ENCODE data around the gene NSD1.

The NSD1 gene

DNA sequence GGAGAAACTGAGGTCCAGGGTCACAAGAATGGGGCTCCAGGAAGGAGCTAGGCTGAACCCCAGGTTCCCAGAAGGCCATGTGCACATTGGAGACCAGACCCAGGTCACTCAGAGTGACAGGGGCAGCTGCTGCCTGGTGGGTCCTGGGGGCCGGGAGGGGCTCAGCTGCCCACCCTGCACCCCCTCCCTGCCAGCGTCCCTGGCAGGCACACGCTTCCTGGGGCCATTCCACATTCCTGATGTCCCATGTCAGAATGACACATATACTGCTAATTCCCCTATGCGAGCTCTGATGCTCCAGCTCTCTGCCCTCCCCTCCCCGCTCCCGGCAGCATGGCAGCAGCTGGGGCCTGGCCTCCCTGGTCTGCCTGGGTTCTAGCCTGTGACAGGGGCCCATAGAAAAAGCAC is 32.9 kb upstream of the NSD1 start:
- no peaks in the 10 kb centered on the region for H3K36me3 ChIP-seq (ENCODE audit: control insufficient read depth, insufficient read depth, low read length)
- no peak overlapping the region for H3K9ac ChIP-seq (ENCODE audit: low read length)
- no peaks in the 10 kb centered on the region for H3K4me1 ChIP-seq (ENCODE audit: control insufficient read depth, insufficient read depth, low read length)
- H3K27ac ChIP-seq (ENCODE audit: low read depth, low read length), result no peak overlapping the region
- no peak overlapping the region for H3K4me3 ChIP-seq (ENCODE audit: low read length)
- no peaks in the 10 kb centered on the region for H3K27me3 ChIP-seq (ENCODE audit: control insufficient read depth, insufficient read depth, low read length)

DNA sequence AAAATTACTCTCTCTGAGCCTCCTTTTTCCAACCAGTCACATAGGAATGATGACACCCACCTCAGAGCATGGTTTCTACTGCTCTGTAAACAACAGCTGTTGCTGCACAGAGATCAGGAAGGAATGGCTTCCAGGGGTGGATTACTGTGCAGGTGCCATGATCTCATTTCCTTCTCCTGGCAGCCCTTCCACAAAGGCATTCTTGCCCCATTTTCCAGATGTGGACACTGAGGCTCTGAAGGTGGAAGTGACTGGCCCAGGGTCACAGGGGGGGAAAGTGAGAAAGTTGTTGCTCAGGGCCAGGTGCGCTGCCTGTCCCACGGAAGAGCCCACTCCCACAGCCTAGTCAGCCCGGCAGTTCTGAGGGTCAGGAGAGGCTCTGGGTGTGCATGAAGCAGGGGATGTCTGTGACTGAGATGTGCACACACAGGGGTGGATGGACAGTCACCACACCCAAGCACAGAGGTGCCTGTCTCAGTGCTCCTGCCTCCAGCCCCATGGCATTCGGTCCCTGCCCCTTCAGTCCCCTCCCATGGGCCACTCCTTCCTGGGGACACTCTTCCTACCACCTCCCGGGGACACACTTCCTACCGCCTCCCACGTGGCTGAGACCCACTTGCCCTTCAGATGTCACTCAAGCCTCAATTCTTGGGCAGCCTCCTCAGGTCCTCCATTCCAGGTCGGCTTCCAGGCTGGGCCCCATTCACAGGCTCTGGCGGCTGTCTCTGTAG is 29.9 kb upstream of the NSD1 start:
- no peak overlapping the region for H3K27ac ChIP-seq (ENCODE audit: low read depth, low read length)
- H3K27me3 ChIP-seq (ENCODE audit: control insufficient read depth, insufficient read depth, low read length), result no peaks in the 10 kb centered on the region
- H3K36me3 ChIP-seq (ENCODE audit: control insufficient read depth, insufficient read depth, low read length), result no peaks in the 10 kb centered on the region
- H3K9ac ChIP-seq (ENCODE audit: low read length), result no peak overlapping the region
- H3K4me1 ChIP-seq (ENCODE audit: control insufficient read depth, insufficient read depth, low read length), result no peaks in the 10 kb centered on the region
- H3K4me3 ChIP-seq (ENCODE audit: low read length), result no peak overlapping the region

DNA sequence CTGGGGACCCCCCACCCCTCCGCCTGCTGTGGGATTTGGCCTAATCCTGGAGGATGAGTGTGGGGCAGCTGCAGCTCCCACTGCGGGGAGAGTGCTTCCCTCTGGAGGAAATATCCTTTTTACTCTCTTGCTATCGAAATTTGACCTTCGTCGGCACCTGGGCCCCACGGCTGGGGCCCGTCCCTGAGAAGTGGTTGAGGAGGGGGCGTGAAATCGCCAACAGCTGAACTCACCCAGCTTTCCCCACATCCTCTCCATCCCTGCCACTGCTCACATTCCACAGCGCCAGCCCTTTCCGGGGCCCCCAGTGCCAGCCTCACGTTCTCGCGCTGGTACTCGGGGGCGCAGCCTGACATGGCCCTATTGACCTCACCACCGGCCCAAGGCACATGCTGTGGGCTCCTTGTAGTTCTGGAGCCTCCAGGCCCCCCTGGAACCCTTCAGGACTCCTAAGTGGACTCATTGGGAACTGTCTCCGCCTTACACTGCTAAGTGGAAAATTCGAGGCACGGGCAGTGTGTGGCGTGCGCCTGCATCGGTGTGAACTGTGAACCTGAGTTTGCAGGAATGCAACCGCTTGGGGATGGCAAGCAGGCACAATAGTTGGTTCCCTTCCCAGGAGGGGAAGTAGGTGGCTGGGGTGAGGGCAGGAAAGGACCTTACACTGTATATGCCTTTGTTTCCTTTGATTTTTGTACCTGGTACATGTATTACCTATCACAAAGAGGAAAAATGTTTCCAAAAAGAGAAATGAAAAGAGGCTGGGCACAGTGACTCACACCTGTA is 27.7 kb upstream of the NSD1 start:
- Histone ChIP-seq H3K4me3 (ENCODE audit: low read length) (no peak overlapping the region), H3K4me1 (ENCODE audit: control insufficient read depth, insufficient read depth, low read length) (no peaks in the 10 kb centered on the region), H3K27ac (ENCODE audit: low read depth, low read length) (no peak overlapping the region), H3K9ac (ENCODE audit: low read length) (no peak overlapping the region), H3K27me3 (ENCODE audit: control insufficient read depth, insufficient read depth, low read length) (no peaks in the 10 kb centered on the region), H3K36me3 (ENCODE audit: control insufficient read depth, insufficient read depth, low read length) (no peaks in the 10 kb centered on the region)

DNA sequence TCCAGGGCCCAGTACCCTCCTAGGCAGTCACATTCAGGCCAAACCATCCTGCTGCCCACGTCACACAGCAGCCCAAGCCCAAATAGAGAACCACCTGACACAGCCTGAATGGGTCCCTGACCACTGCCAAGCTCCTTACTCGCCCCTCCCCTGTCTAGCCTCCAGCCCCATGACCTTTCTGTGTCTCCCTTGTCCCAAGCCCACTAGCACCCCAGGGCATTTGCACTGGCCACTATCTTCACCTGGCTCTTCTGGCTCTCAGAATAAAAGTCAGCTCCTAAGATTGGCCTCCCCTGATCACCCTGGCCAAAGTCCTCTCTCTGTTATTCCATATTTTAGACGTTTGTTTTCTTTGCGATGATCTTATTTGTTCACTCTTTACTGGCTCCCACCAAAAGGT is 26.4 kb upstream of the NSD1 start:
- H3K27ac ChIP-seq (ENCODE audit: low read depth, low read length), result no peak overlapping the region
- no peak overlapping the region for H3K4me3 ChIP-seq (ENCODE audit: low read length)
- H3K27me3 ChIP-seq (ENCODE audit: control insufficient read depth, insufficient read depth, low read length), result no peaks in the 10 kb centered on the region
- H3K4me1 ChIP-seq (ENCODE audit: control insufficient read depth, insufficient read depth, low read length), result no peaks in the 10 kb centered on the region
- no peak overlapping the region for H3K9ac ChIP-seq (ENCODE audit: low read length)
- H3K36me3 ChIP-seq (ENCODE audit: control insufficient read depth, insufficient read depth, low read length), result no peaks in the 10 kb centered on the region

DNA sequence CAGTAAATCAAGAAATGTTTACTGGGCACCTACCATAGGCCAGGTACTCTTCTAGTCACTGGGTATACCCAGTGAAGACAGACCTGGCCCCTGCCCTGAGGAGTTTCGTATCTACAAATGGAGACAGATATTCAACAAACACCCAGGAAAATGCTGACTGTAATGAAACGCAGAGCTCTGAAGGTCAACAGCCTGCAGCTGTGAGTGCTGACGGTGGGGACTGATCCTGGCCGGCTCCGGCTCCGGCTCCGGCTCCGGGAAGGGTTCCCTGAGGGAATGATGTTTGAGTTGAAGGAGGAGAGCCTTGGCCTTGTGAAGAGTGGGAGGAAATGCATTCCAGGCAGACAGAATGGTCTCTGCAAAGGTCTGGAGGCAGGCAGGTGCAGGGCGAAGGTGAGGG is 23.8 kb upstream of the NSD1 start:
- H3K9ac ChIP-seq (ENCODE audit: low read length), result no peak overlapping the region
- H3K4me3 ChIP-seq (ENCODE audit: low read length), result no peak overlapping the region
- H3K27ac ChIP-seq (ENCODE audit: low read depth, low read length), result no peak overlapping the region
- H3K36me3 ChIP-seq (ENCODE audit: control insufficient read depth, insufficient read depth, low read length), result no peaks in the 10 kb centered on the region
- H3K4me1 ChIP-seq (ENCODE audit: control insufficient read depth, insufficient read depth, low read length), result no peaks in the 10 kb centered on the region
- no peaks in the 10 kb centered on the region for H3K27me3 ChIP-seq (ENCODE audit: control insufficient read depth, insufficient read depth, low read length)

DNA sequence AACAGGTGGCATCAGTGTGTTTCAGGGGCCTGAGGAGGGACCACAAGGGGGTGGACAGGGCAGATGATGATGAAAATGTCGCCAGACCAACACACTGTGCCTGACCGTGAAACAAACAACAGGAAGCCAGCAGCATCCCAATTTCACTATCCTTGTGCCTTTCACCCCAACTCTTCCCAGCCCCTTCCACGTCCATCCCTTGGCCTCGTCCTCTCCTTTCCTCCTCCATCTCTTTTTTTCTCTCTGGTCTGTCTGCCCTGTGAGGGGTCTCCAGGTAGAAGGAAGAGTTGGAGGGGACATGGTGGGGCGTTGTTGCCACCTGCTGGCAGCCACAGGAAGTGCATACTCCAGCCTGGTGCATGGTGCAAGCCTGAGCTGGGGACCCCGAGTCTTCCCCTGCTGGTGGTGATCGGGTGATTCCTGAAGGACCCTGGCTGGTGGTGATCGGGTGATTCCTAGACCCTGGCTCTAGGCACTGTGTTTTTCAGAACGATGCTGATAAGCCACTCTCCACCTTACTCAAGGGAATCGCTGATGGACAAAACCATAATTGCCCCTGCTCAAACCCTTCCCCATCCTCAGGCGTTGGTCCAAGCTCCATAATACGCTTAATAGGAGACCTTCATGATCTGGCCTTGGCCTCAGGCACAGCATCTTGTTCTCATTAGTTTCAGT is 21.7 kb upstream of the NSD1 start:
- Histone ChIP-seq H3K36me3 (ENCODE audit: control insufficient read depth, insufficient read depth, low read length) (no peaks in the 10 kb centered on the region), H3K27me3 (ENCODE audit: control insufficient read depth, insufficient read depth, low read length) (no peaks in the 10 kb centered on the region), H3K9ac (ENCODE audit: low read length) (no peak overlapping the region), H3K4me3 (ENCODE audit: low read length) (no peak overlapping the region), H3K27ac (ENCODE audit: low read depth, low read length) (no peak overlapping the region), H3K4me1 (ENCODE audit: control insufficient read depth, insufficient read depth, low read length) (peaks cover 4% of the 10 kb centered on the region)

DNA sequence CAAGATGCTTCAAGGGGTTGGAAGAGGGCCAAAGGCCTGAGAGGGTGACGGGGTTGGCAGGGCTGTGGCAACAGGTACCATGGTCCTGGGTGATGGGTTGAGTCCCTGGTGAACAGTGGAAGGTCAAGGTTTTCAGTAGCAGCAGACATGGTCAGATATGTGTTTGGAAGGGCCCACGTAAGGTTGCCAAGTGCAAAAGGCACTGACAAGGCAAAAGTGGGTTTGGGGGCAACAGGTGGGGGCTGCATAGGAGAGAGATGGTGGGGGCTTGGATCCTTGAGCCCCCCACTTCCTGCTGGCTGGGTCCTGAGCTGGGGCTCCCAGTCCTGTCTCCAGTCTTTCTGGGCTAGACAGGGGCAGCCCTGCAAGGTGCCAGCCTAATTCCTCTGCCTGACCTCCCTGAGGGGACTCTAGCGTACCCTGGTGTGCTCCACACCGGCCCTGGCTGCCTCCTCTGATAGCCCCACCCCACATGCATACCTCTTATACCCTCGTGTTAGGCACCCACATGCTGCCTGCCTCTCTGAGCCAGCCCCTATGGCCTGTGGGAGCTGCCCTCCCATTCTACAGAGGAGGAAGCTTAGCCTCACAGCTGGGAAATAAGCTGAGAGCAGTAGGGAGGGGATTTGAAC is 20.9 kb upstream of the NSD1 start:
- Histone ChIP-seq H3K4me3 (ENCODE audit: low read length) (no peak overlapping the region), H3K36me3 (ENCODE audit: control insufficient read depth, insufficient read depth, low read length) (no peaks in the 10 kb centered on the region), H3K27me3 (ENCODE audit: control insufficient read depth, insufficient read depth, low read length) (no peaks in the 10 kb centered on the region), H3K27ac (ENCODE audit: low read depth, low read length) (no peak overlapping the region), H3K9ac (ENCODE audit: low read length) (no peak overlapping the region), H3K4me1 (ENCODE audit: control insufficient read depth, insufficient read depth, low read length) (peaks cover 4% of the 10 kb centered on the region)

DNA sequence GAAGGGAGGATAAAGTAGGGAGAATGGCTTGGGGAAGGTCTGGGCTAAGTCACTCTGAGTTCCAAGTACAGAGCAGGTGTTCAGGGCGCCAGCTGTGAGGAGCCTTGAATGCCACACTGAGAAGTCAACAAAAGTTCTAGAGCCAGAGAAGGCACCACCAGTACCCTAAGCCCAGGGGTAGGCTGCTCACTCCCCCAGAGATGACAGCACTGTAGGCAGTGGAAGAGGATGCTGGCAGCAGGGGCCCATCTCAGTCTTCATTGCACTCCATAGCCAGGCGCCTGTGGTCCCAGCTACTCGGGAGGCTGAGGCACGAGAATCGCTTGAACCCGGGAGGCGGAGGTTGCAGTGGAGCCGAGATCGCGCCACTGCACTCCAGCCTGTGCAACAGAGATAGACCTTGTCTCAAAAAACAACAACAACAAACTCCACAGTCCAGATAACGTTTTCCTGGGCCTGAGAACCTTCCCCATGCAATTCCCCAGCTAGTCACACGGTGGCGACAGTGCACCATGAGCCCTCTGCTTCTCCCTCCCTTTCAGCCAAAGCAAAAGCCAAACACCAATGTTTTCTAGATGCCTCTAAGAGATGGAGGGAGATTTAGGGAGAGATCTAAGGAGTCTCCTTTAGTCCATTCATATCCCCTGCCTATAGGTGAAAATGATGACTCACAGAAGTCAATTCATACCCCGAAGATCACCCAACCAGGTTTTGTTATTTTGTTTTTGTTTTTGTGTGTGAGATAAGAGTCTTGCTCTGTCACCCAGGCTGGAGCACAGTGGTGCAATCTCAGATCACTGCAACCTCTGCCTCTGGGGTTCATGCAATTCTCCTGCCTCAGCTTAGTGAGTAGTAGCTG is 19.8 kb upstream of the NSD1 start:
- no peak overlapping the region for H3K4me3 ChIP-seq (ENCODE audit: low read length)
- H3K4me1 ChIP-seq (ENCODE audit: control insufficient read depth, insufficient read depth, low read length), result peaks cover 4% of the 10 kb centered on the region
- H3K27ac ChIP-seq (ENCODE audit: low read depth, low read length), result no peak overlapping the region
- no peaks in the 10 kb centered on the region for H3K27me3 ChIP-seq (ENCODE audit: control insufficient read depth, insufficient read depth, low read length)
- no peaks in the 10 kb centered on the region for H3K36me3 ChIP-seq (ENCODE audit: control insufficient read depth, insufficient read depth, low read length)
- no peak overlapping the region for H3K9ac ChIP-seq (ENCODE audit: low read length)

DNA sequence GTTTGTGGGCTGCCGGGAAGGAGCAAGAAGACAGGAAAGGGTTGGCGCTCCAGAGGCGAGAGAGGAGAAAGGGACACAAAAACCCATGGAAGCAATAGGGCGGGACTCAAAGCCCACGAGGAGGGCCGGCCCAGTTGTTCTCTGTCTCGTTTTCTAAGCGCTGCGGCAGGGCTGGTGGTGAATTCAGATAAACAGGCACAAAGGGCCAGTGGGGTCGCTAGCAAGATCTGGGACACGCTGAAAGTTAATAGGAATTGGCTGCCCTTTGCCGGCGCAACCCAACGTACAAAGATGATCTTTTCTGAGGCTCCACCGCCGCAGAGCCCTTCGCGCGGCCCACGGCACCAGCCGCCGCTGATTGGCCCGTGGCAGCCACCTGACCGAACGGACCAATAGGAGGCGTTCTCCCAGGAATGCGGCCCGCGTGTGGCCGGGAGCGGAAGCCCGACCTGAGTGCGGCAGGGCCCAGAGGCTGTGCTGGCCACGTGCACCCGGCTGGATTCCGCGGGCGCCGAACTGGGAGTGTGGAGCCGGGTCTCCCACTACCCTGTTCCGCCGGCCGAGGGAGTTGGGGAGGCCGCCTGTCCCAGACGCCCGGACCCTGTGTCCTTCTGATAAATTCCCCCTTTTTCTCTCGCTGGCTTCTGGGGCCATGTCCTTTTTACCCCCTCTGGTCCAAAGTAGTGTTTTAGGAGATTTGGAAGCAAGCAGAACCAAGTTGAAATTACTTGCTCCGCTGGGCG is 16.8 kb upstream of the NSD1 start:
- peak overlapping the region; percentile 54 for H3K4me3 ChIP-seq (ENCODE audit: low read length)
- H3K4me1 ChIP-seq (ENCODE audit: control insufficient read depth, insufficient read depth, low read length), result peaks cover 4% of the 10 kb centered on the region
- no peak overlapping the region for H3K9ac ChIP-seq (ENCODE audit: low read length)
- no peaks in the 10 kb centered on the region for H3K27me3 ChIP-seq (ENCODE audit: control insufficient read depth, insufficient read depth, low read length)
- no peaks in the 10 kb centered on the region for H3K36me3 ChIP-seq (ENCODE audit: control insufficient read depth, insufficient read depth, low read length)
- peak overlapping the region; percentile 61 for H3K27ac ChIP-seq (ENCODE audit: low read depth, low read length)

DNA sequence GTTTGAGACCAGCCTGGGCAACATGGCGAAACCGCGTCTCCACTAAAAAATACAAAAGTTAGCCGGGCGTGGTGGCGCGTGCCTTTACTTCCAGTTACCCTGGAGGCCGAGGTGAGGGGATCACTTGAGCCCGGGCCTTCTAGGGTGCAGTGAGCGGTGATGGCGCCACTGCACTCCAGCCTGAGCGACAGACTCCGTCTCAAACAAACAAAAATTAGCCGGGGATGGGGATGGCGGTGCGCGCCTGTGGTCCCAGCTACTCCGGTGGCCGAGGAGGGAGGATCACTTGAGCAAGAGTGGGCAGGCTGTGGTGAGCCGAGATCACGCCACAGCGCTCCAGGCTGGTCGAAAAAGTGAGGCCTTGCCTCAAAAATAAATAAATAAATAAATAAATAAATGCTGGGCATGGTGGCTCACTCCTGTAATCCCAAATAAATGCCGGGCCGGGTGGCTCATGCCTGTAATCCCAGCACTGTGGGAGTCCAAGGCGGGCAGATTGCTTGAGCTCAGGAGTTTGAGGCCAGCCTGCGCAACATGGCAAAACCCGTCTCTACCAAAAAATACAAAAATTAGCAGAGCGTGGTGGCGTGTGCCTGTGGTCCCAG is 16.0 kb upstream of the NSD1 start:
- H3K27ac ChIP-seq (ENCODE audit: low read depth, low read length), result peak overlapping the region; percentile 61
- no peaks in the 10 kb centered on the region for H3K36me3 ChIP-seq (ENCODE audit: control insufficient read depth, insufficient read depth, low read length)
- H3K27me3 ChIP-seq (ENCODE audit: control insufficient read depth, insufficient read depth, low read length), result no peaks in the 10 kb centered on the region
- peaks cover 4% of the 10 kb centered on the region for H3K4me1 ChIP-seq (ENCODE audit: control insufficient read depth, insufficient read depth, low read length)
- no peak overlapping the region for H3K9ac ChIP-seq (ENCODE audit: low read length)
- H3K4me3 ChIP-seq (ENCODE audit: low read length), result no peak overlapping the region

DNA sequence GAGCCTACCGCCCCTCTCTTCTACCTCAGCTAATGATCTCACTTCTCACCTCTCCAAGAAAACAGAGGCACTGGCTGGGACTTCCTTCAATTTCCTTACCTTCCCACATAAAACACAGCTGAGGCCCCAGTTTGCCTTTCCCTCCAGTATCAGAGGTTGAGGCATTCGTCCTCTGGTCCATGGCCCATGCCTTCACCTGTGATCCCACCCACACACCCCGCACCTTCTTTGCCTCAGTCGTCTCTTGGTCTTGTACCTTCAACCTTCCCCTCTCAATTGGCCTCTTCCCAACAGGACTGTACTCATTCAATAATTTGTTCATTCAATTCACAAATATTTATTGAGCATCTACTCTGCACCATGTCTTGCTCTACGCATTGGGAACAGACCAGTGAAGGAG is 11.0 kb upstream of the NSD1 start:
- no peaks in the 10 kb centered on the region for H3K27me3 ChIP-seq (ENCODE audit: control insufficient read depth, insufficient read depth, low read length)
- no peak overlapping the region for H3K4me3 ChIP-seq (ENCODE audit: low read length)
- H3K4me1 ChIP-seq (ENCODE audit: control insufficient read depth, insufficient read depth, low read length), result no peaks in the 10 kb centered on the region
- no peaks in the 10 kb centered on the region for H3K36me3 ChIP-seq (ENCODE audit: control insufficient read depth, insufficient read depth, low read length)
- no peak overlapping the region for H3K27ac ChIP-seq (ENCODE audit: low read depth, low read length)
- H3K9ac ChIP-seq (ENCODE audit: low read length), result no peak overlapping the region

Data from rectal smooth muscle tissue (tissue), 1 donor.